Fibroblast of pulmonary artery (primary cell): ENCODE measurements around the gene GLB1L2.

ENCODE experiments used
- DNase-seq: peaks from one replicate; pipeline ENCODE4 v3.0.0-alpha.2; 2010; ENCODE audit warnings: low read depth
- H3K4me3 ChIP-seq: replicated peaks from 2 replicates; pipeline ENCODE4 v1.5.1; 2011; ENCODE audit warnings: low read depth, mild to moderate bottlenecking, control low read depth, low read length, moderate library complexity
- TF ChIP-seq, protein P1 (sequence below): IDR thresholded peaks from 2 replicates; pipeline ENCODE4 v1.5.1; 2011; ENCODE audit warnings: mild to moderate bottlenecking, control low read depth, low read length, inconsistent platforms; ENCODE audit errors: missing control alignments

GLB1L2 gene

DNA sequence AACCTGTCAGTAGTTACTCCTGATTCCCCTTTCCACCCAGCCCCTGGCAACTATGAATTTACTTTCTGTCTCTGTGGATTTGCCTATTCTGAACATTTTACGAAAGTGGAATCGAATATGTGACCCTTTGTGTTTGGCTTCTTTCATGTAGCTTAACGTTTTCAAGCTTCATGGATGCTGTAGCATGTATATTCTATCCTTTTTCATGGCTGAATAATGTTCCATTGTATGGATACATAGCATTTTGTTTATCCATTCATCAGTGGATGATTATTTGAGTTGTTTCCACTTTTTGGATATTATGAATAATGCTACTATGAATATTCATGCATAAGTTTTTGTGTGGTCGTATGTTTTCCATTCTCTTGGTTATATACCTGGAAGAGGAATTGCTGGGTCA is 9.2 kb upstream of the GLB1L2 start:
- no peak overlapping the region for H3K4me3 ChIP-seq
- TF ChIP-seq, protein P1, sequence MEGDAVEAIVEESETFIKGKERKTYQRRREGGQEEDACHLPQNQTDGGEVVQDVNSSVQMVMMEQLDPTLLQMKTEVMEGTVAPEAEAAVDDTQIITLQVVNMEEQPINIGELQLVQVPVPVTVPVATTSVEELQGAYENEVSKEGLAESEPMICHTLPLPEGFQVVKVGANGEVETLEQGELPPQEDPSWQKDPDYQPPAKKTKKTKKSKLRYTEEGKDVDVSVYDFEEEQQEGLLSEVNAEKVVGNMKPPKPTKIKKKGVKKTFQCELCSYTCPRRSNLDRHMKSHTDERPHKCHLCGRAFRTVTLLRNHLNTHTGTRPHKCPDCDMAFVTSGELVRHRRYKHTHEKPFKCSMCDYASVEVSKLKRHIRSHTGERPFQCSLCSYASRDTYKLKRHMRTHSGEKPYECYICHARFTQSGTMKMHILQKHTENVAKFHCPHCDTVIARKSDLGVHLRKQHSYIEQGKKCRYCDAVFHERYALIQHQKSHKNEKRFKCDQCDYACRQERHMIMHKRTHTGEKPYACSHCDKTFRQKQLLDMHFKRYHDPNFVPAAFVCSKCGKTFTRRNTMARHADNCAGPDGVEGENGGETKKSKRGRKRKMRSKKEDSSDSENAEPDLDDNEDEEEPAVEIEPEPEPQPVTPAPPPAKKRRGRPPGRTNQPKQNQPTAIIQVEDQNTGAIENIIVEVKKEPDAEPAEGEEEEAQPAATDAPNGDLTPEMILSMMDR, result no peak
- no peak for DNase-seq

DNA sequence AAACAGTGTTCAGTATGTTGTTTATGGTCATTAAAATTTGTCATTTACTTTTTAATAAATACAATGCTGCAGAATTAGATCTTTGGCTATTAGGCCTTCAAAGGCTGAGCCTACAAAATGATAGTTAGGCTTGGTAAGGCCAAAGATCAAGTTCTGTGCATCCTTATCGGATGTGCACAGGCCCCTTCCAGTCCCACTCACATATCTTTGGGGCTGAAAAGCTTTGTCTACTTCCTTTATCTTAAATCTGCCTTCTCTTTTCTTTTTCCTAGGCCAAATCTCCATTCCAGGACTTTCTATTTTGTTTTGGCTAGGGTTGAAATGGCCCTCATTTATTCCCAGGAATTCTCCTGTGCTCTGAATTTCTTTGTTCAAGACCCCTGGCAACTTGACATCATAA is 3.4 kb upstream of the GLB1L2 start:
- TF ChIP-seq, protein P1, result no peak
- no peak for DNase-seq
- no peak overlapping the region for H3K4me3 ChIP-seq

DNA sequence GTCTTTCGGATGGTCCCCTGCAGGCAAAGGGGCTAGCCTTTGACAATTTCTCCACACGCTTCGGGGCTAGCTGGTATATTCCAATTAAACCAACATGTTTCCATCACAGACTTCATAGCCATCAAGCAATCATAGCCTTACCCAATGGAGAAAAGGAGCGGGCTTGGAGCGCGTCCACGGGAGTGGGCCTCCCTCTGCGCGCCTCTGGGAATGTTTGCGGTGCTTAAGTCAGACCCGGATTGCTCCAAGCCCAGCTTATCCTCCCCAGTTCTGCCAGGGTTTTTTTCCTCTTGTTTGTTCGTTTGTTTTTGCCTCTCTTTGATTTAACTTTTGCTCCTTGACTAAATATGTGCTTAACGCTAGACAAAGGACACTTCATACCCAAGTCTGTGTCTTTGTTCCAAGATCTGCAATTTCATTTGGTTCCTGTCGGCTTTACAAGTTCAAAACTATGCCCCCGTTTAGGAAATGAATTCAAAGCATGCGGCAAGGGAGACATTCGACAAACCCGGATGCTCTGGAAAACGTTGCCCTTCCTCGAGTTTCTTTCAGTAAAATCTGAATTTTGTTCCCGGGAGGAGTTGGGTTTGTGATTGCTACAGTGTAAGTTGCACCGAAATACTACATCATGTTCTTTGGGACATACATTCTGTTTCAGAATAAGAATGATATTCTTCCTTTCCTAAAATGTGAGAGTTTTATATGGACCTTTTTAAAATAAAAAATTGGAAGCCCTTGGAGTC is 1.0 kb upstream of the GLB1L2 start:
- H3K4me3 ChIP-seq, result peak overlapping the region; percentile 41
- DNase-seq, result no peak
- TF ChIP-seq, protein P1, result no peak

DNA sequence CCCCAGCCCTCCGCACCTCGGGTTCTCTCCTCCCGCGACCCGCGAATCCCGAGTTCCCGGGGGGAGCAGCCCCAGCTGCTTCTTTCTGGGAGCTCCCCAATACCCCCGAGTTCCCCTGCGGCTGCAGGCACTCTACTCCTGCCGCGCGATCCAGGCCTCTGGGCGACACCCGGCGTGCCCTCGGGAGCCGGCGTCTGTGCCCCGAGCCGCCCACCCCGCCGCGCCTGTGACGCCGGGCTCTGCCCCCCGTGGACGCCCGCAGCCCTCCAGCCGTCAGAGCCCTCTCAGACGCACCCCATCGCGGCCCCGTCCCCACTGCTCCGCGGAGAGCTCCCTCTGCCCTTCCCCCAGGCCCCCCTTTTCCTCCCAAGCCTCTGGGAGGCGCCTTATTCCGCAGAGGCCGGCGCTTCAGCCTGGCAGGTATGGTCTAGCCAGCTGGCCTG is 422 bp downstream of the GLB1L2 start:
- DNase-seq, result no peak
- TF ChIP-seq, protein P1, result no peak
- peak overlapping the region; percentile 42 for H3K4me3 ChIP-seq

DNA sequence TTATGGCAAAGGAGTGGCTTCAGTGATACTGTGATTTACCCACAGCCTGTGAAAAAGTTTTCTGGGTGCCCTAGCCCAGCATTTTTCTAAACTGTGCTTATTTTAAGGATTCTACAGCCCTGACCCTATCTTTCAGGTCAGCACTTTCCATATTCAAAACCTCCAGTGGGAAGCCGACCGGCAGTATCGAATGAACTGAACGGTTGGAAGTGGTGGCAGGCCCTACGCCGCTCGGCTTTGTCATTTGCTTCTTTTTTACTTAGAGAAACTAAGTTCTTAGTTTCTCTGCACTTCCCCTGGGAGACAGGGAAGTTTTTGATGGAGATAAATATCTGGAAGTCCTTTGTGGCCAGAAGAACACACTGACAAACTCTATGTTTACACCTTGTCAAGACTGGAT is 994 bp downstream of the GLB1L2 start:
- no peak for DNase-seq
- TF ChIP-seq, protein P1, result no peak
- H3K4me3 ChIP-seq, result no peak overlapping the region

DNA sequence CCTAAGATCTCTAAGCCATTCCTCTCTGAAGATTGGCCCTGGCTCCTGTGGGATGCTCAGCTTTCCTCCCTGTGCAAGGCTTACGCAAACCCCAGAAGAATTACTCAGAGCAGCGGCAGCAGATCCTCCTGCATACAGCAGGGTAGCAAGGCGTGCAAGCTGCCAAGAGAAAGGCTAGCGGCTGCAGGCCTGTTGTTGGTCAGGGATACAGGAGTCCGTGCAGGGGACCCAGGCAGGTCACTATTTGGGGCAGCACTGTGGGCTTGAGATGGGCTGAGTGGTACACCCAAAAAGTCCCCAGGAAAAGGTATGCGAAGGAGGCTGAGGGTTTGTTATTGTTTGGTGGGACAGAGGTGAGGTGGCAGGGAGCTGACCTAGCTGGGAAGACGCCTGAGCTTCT is 1.5 kb downstream of the GLB1L2 start:
- TF ChIP-seq, protein P1, result no peak
- no peak overlapping the region for H3K4me3 ChIP-seq
- peak; percentile 5 for DNase-seq

DNA sequence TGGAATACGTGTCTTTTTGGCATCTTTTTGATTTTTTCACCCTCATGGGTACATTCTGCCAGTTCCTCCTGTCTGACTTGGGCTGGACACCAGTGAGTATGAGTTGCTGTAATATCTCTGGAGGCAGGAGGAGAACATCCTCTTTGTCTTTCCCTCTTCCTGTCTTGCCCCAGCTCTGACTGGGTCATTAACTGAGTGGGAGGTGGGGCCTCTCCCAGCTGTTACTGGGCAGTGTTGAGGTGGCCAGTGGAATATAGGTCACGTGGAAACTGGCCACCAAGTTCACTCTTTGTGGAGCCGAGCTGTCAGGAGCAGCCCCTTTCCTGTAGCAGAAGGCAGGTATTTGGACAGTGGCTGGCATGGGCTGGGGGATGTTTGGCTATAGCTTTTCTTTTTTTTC is 2.2 kb downstream of the GLB1L2 start:
- no peak for DNase-seq
- no peak overlapping the region for H3K4me3 ChIP-seq
- TF ChIP-seq, protein P1, result no peak
